Upper lobe of left lung (tissue), 4 donors: ENCODE data around the gene GALNT7.

Source experiments
- CTCF ChIP-seq, 6 experiments: fragments of 450-650 bp in 4 of 6; fragments of 200-600 bp in 2 of 6; sonication (generic) in 2 of 6; IDR thresholded peaks; one replicate each; pipeline ENCODE4 v1.5.1; 2016 to 2019; ENCODE audit warnings: antibody characterized with exemption in 6 of 6
- POLR2A ChIP-seq, 4 donors: fragments of 450-650 bp; IDR thresholded peaks; one replicate each; pipeline ENCODE4 v1.5.1; 2016 to 2017; ENCODE audit warnings: antibody characterized with exemption in 4 of 4, mild to moderate bottlenecking in 2 of 4

- TF ChIP-seq CTCF (IDR thresholded peaks at IDR 0.05) (no peak), POLR2A (IDR thresholded peaks at IDR 0.05) (no peak)
Measured at GRCh38 chr4:173202395-173202794, 33.8 kb downstream of the GALNT7 start.
